H9 (cell line): ENCODE results near the gene KCNMB1. TPM values are rescaled to one million over a fixed set of nuclear protein-coding genes. Genes with fewer than 3 reads are reported as not detected.

ENCODE experiments used
- DNase-seq: peaks from one replicate; pipeline ENCODE4 v3.0.0-alpha.2; 2017
- H2AFZ ChIP-seq: one replicate; pipeline ENCODE4 v1.6.1; 2013; ENCODE audit warnings: mild to moderate bottlenecking, low read length, control low read depth, moderate library complexity
- H2AK5ac ChIP-seq: 2 replicates; pipeline ENCODE4 v1.6.1; 2013; ENCODE audit warnings: low read length, control low read depth, mixed read lengths; ENCODE audit not compliant: insufficient read length
- H2BK120ac ChIP-seq: one replicate; pipeline ENCODE4 v1.6.1; 2013; ENCODE audit warnings: low read depth, mild to moderate bottlenecking, low read length, control low read depth, inconsistent platforms; ENCODE audit not compliant: poor library complexity, severe bottlenecking
- H2BK12ac ChIP-seq: 2 replicates; pipeline ENCODE4 v1.6.1; 2013; ENCODE audit warnings: low read length, control low read depth, mixed read lengths, low read depth; ENCODE audit not compliant: insufficient read length
- H2BK15ac ChIP-seq: 2 replicates; pipeline ENCODE4 v1.6.1; 2013; ENCODE audit warnings: low read depth, low read length, control low read depth
- H2BK20ac ChIP-seq: one replicate; pipeline ENCODE4 v1.6.1; 2013; ENCODE audit warnings: low read depth, mild to moderate bottlenecking, low read length, control low read depth, inconsistent platforms; ENCODE audit not compliant: poor library complexity, severe bottlenecking
- H2BK5ac ChIP-seq: 2 replicates; pipeline ENCODE4 v1.6.1; 2013; ENCODE audit warnings: low read length, control low read depth, mixed read lengths; ENCODE audit not compliant: insufficient read length
- H3K14ac ChIP-seq: 2 replicates; pipeline ENCODE4 v1.6.1; 2013; ENCODE audit warnings: low read length, control low read depth; ENCODE audit not compliant: insufficient read depth
- H3K18ac ChIP-seq: 2 replicates; pipeline ENCODE4 v1.6.1; 2013; ENCODE audit warnings: low read depth, mild to moderate bottlenecking, mixed read lengths, low read length, control low read depth; ENCODE audit not compliant: insufficient read length
- H3K23ac ChIP-seq: 2 replicates; pipeline ENCODE4 v1.6.1; 2013; ENCODE audit warnings: low read length, control low read depth, mixed read lengths, low read depth; ENCODE audit not compliant: insufficient read length
- H3K23me2 ChIP-seq: 2 replicates; pipeline ENCODE4 v1.6.1; 2013; ENCODE audit warnings: low read depth, mild to moderate bottlenecking, mixed read lengths, low read length, control low read depth; ENCODE audit not compliant: insufficient read length, poor library complexity, severe bottlenecking
- H3K27ac ChIP-seq: 2 replicates; pipeline ENCODE4 v1.5.1; 2013; ENCODE audit warnings: low read length, control low read depth, mixed read lengths, low read depth; ENCODE audit not compliant: insufficient read length
- H3K27me3 ChIP-seq: 2 replicates; pipeline ENCODE4 v1.6.1; 2013; ENCODE audit warnings: low read length, control low read depth, inconsistent platforms; ENCODE audit not compliant: insufficient read depth
- H3K4ac ChIP-seq: 2 replicates; pipeline ENCODE4 v1.6.1; 2013; ENCODE audit warnings: low read depth, mild to moderate bottlenecking, control low read depth, inconsistent platforms, low read length, moderate library complexity
- H3K4me1 ChIP-seq: 2 replicates; pipeline ENCODE4 v1.6.1; 2013; ENCODE audit warnings: low read length, control low read depth, inconsistent platforms; ENCODE audit not compliant: insufficient read depth
- H3K4me2 ChIP-seq: 2 replicates; pipeline ENCODE4 v1.6.1; 2013; ENCODE audit warnings: low read length, control low read depth, mixed read lengths; ENCODE audit not compliant: insufficient read length, insufficient read depth
- H3K56ac ChIP-seq: 2 replicates; pipeline ENCODE4 v1.6.1; 2013; ENCODE audit warnings: low read depth, mild to moderate bottlenecking, mixed read lengths, low read length, control low read depth; ENCODE audit not compliant: insufficient read length
- H3K79me1 ChIP-seq: 2 replicates; pipeline ENCODE4 v1.6.1; 2013; ENCODE audit warnings: low read depth, mild to moderate bottlenecking, moderate library complexity, low read length, control low read depth, inconsistent platforms; ENCODE audit not compliant: insufficient read depth, poor library complexity, severe bottlenecking
- H3K79me2 ChIP-seq: 2 replicates; pipeline ENCODE4 v1.6.1; 2013; ENCODE audit warnings: low read length, control low read depth, inconsistent platforms; ENCODE audit not compliant: insufficient read depth
- H3K9ac ChIP-seq: 2 replicates; pipeline ENCODE4 v1.6.1; 2013; ENCODE audit warnings: low read length, control low read depth, mixed read lengths; ENCODE audit not compliant: insufficient read length; ENCODE audit errors: extremely low read depth
- H3K9me3 ChIP-seq: one replicate; pipeline ENCODE4 v1.6.1; 2013; ENCODE audit warnings: low read depth, low read length, inconsistent platforms; ENCODE audit not compliant: control insufficient read depth
- H3T11ph ChIP-seq: one replicate; pipeline ENCODE4 v1.6.1; 2013; ENCODE audit warnings: mild to moderate bottlenecking, low read length, control low read depth, inconsistent platforms
- H4K20me1 ChIP-seq: one replicate; pipeline ENCODE4 v1.6.1; 2013; ENCODE audit not compliant: control insufficient read depth, insufficient read length, insufficient read depth
- H4K5ac ChIP-seq: 2 replicates; pipeline ENCODE4 v1.6.1; 2013; ENCODE audit warnings: low read depth, mild to moderate bottlenecking, mixed read lengths, low read length, control low read depth; ENCODE audit not compliant: insufficient read length
- H4K8ac ChIP-seq: replicated peaks from 2 replicates; pipeline ENCODE4 v1.6.1; 2013; ENCODE audit warnings: low read length, control low read depth, mixed read lengths, low read depth; ENCODE audit not compliant: insufficient read length
- H4K91ac ChIP-seq: 2 replicates; pipeline ENCODE4 v1.6.1; 2013; ENCODE audit warnings: low read depth, mild to moderate bottlenecking, moderate library complexity, mixed read lengths, low read length, control low read depth; ENCODE audit not compliant: insufficient read length
- H3K27ac Mint-ChIP-seq, 3 experiments: 2 replicates in 2 of 3; 3 replicates in 1 of 3; pipeline ENCODE4 v1.8.0; 2020 to 2021; ENCODE audit warnings: mixed read lengths in 3 of 3, mild to moderate bottlenecking in 1 of 3, moderate library complexity in 1 of 3
- H3K27me3 Mint-ChIP-seq: 2 replicates; pipeline ENCODE4 v1.8.0; 2021; ENCODE audit warnings: low read depth, mild to moderate bottlenecking, moderate library complexity, mixed read lengths
- H3K36me3 Mint-ChIP-seq, 3 experiments: 2 replicates in 2 of 3; 3 replicates in 1 of 3; pipeline ENCODE4 v1.8.0; 2020 to 2021; ENCODE audit warnings: low read depth in 3 of 3, mixed read lengths in 3 of 3; ENCODE audit not compliant: insufficient read depth in 1 of 3
- H3K4me1 Mint-ChIP-seq, 2 experiments: 2 replicates each; pipeline ENCODE4 v1.8.0; 2020; ENCODE audit warnings: mixed read lengths in 2 of 2
- H3K4me3 Mint-ChIP-seq, 2 experiments: 2 replicates in 1 of 2; 3 replicates in 1 of 2; pipeline ENCODE4 v1.8.0; 2020 to 2021; ENCODE audit warnings: mild to moderate bottlenecking in 2 of 2, mixed read lengths in 2 of 2, moderate library complexity in 1 of 2
- H3K9me3 Mint-ChIP-seq, 2 experiments: 2 replicates in 1 of 2; 3 replicates in 1 of 2; pipeline ENCODE4 v1.8.0; 2020; ENCODE audit warnings: mild to moderate bottlenecking in 2 of 2, mixed read lengths in 2 of 2, moderate library complexity in 1 of 2
- CTCF ChIP-seq: fragments of 200-600 bp; sonication (generic); conservative IDR thresholded peaks from 3 replicates; pipeline ENCODE4 v1.8.0; 2021; ENCODE audit warnings: antibody characterized with exemption, mild to moderate bottlenecking
- WGBS: extraction: QIAGEN DNeasy Blood & Tissue Kit; methylation state at CpG from one replicate; pipeline ENCODE4 v1.1.7; 2013; ENCODE audit warnings: missing lambda C conversion rate, low lambda C conversion rate, mixed read lengths; ENCODE audit not compliant: insufficient read length; ENCODE audit errors: extremely low coverage; 5-methylcytosine and 5-hydroxymethylcytosine counted together
- total RNA-seq: library from RNA; stranded (reverse); gene quantifications from 2 replicates; pipeline ENCODE4 v1.2.1, GENCODE V29; 2021

The KCNMB1 gene
- total RNA-seq, 1 experiment from 2014 or later, result 0.28 TPM

GRCh38 chr5:170378740-170379139 is 10.4 kb downstream of the KCNMB1 start:
- Mint-ChIP-seq H3K27me3 (peaks cover 4% of the 10 kb centered on the region), H3K36me3 (peaks cover 0 to 11% (median 0%) of the 10 kb centered on the region in 3 experiments; a peak in 4 of 7 replicates), H3K27ac (peak overlapping the region in 1 of 3 experiments; percentile 90; a peak in 2 of 7 replicates), H3K4me1 (peaks cover 7 to 11% of the 10 kb centered on the region in 2 experiments), H3K4me3 (no peak overlapping the region), H3K9me3 (peaks cover 5 to 7% of the 10 kb centered on the region in 2 experiments; a peak in 2 of 5 replicates)
- H3K9ac ChIP-seq, result no peak overlapping the region
- H3K56ac ChIP-seq, result no peak overlapping the region
- no peak overlapping the region for H3K4ac ChIP-seq
- no peaks in the 10 kb centered on the region for H4K20me1 ChIP-seq
- no peaks in the 10 kb centered on the region for H3K27me3 ChIP-seq
- H2AFZ ChIP-seq, result no peak overlapping the region
- H3K4me1 ChIP-seq, result no peaks in the 10 kb centered on the region
- no peaks in the 10 kb centered on the region for H3K79me1 ChIP-seq
- no CpG with 5 or more reads among the region's 16 CpGs for WGBS
- H3K23me2 ChIP-seq, result no peaks in the 10 kb centered on the region
- no peaks in the 10 kb centered on the region for H3K9me3 ChIP-seq
- H3K18ac ChIP-seq, result no peak overlapping the region
- H2BK5ac ChIP-seq, result no peak overlapping the region
- no peak overlapping the region for H3T11ph ChIP-seq
- no peak overlapping the region for H2BK20ac ChIP-seq
- no peak for DNase-seq
- no peak overlapping the region for H2BK15ac ChIP-seq
- H4K8ac ChIP-seq, result no peak overlapping the region
- no peak overlapping the region for H3K4me2 ChIP-seq
- no peak overlapping the region for H3K23ac ChIP-seq
- H3K79me2 ChIP-seq, result no peaks in the 10 kb centered on the region
- no peak overlapping the region for H2BK120ac ChIP-seq
- no peak overlapping the region for H2AK5ac ChIP-seq
- H4K91ac ChIP-seq, result no peak overlapping the region
- no peak overlapping the region for H3K27ac ChIP-seq
- H2BK12ac ChIP-seq, result no peak overlapping the region
- TF ChIP-seq CTCF, result no peak
- H3K14ac ChIP-seq, result no peak overlapping the region; the same call in 1 of the 2 replicates
- H4K5ac ChIP-seq, result no peak overlapping the region
